ENCODE results near the gene GZF1.

The GZF1 gene

DNA sequence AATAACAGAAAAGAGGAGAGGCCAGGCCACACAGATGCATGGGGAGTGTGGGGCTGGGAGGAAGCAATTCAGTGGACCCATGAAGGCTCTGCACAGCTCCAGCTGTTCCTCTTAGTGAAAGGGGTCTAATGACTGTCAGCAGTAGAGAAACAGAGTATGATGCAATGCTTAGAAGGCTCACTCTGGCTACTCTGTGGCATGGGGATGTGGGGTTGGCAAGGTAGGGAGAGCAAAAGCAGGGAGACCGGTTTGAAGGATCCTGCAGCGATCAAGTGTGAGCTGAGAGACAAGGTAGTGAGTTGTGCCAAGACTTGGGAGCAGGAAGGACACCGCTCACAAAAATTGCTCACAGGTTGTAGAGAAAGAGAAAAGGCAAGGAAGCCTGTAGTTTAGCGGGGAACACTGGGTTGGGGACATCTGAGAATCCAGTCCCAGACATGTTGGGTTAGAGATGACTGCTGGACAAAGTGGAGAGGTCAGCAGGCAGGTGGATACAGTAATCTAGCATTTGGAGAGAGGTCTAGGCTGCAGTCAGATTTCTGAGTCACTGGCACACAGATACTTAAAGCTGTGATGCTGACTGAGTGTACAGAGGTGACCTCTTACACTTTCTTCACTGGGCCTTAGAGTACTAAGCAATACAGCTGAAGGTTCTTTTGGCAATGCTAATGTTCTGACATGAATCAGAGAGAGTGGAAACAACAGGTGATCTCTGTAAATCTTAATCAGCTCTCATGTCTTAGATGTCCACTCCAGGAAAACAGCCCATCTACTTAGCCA lies 32.2 kb downstream of the GZF1 start:
- Histone ChIP-seq H3K79me1 (ENCODE audit: low read length) (no peaks in the 10 kb centered on the region), H2BK5ac (ENCODE audit: low read depth, low read length, poor library complexity) (no peak overlapping the region), H2BK120ac (ENCODE audit: insufficient read depth, low read length, poor library complexity) (no peak overlapping the region), H3K4ac (ENCODE audit: low read depth, low read length) (no peak overlapping the region), H3K36me3 (ENCODE audit: control insufficient read depth in 1 of 2, insufficient read depth in 2 of 2, low read length in 2 of 2) (peaks cover 6 to 21% of the 10 kb centered on the region in 2 experiments), H2BK12ac (ENCODE audit: low read length) (no peak overlapping the region), H4K91ac (ENCODE audit: low read depth, low read length) (no peak overlapping the region), H4K8ac (ENCODE audit: low read depth, low read length) (no peak overlapping the region), H3K27ac (ENCODE audit: low read depth, low read length) (no peak overlapping the region), H2AFZ (ENCODE audit: insufficient read depth, low read length, poor library complexity) (no peak overlapping the region), H3K18ac (ENCODE audit: low read length) (no peak overlapping the region), H3K9me3 (ENCODE audit: insufficient read depth, low read depth, low read length) (peaks cover 2% of the 10 kb centered on the region), H4K12ac (ENCODE audit: low read depth, low read length) (no peak overlapping the region), H3K23ac (ENCODE audit: low read length) (no peak overlapping the region), H3K9ac (ENCODE audit: low read length) (no peak overlapping the region), H3K14ac (ENCODE audit: low read length) (no peak overlapping the region), H3K4me3 (ENCODE audit: low read depth, low read length) (no peak overlapping the region), H3K4me2 (ENCODE audit: low read length) (no peak overlapping the region), H3K27me3 (ENCODE audit: insufficient read depth, low read length) (no peaks in the 10 kb centered on the region), H3K4me1 (ENCODE audit: control insufficient read depth in 1 of 2, insufficient read depth in 2 of 2, low read length in 2 of 2) (no peaks in the 10 kb centered on the region), H3K79me2 (ENCODE audit: control insufficient read depth, insufficient read depth, low read length, poor library complexity) (no peaks in the 10 kb centered on the region), H2AK5ac (ENCODE audit: low read length) (no peak overlapping the region)
- no peak for DNase-seq
- WGBS (ENCODE audit: extremely low coverage, insufficient coverage, insufficient read length) = no CpG with 5 or more reads among the region's 4 CpGs

- Histone ChIP-seq H3K9me3 (ENCODE audit: insufficient read depth, low read depth, low read length) (peaks cover 2% of the 10 kb centered on the region), H4K8ac (ENCODE audit: low read depth, low read length) (no peak overlapping the region), H4K91ac (ENCODE audit: low read depth, low read length) (no peak overlapping the region), H3K23ac (ENCODE audit: low read length) (no peak overlapping the region), H3K4ac (ENCODE audit: low read depth, low read length) (no peak overlapping the region), H3K4me3 (ENCODE audit: low read depth, low read length) (no peak overlapping the region), H3K4me2 (ENCODE audit: low read length) (no peak overlapping the region), H2BK12ac (ENCODE audit: low read length) (no peak overlapping the region), H3K9ac (ENCODE audit: low read length) (no peak overlapping the region), H3K79me2 (ENCODE audit: control insufficient read depth, insufficient read depth, low read length, poor library complexity) (no peaks in the 10 kb centered on the region), H3K14ac (ENCODE audit: low read length) (no peak overlapping the region), H3K36me3 (ENCODE audit: control insufficient read depth in 1 of 2, insufficient read depth in 2 of 2, low read length in 2 of 2) (peaks cover 3 to 17% of the 10 kb centered on the region in 2 experiments), H2AK5ac (ENCODE audit: low read length) (no peak overlapping the region), H3K27ac (ENCODE audit: low read depth, low read length) (no peak overlapping the region), H2AFZ (ENCODE audit: insufficient read depth, low read length, poor library complexity) (no peak overlapping the region), H3K4me1 (ENCODE audit: control insufficient read depth in 1 of 2, insufficient read depth in 2 of 2, low read length in 2 of 2) (no peaks in the 10 kb centered on the region), H2BK5ac (ENCODE audit: low read depth, low read length, poor library complexity) (no peak overlapping the region), H4K12ac (ENCODE audit: low read depth, low read length) (no peak overlapping the region), H3K79me1 (ENCODE audit: low read length) (no peaks in the 10 kb centered on the region), H2BK120ac (ENCODE audit: insufficient read depth, low read length, poor library complexity) (no peak overlapping the region), H3K27me3 (ENCODE audit: insufficient read depth, low read length) (no peaks in the 10 kb centered on the region), H3K18ac (ENCODE audit: low read length) (no peak overlapping the region)
- WGBS (ENCODE audit: extremely low coverage, insufficient coverage, insufficient read length) = no CpG with 5 or more reads among the region's 6 CpGs
- no peak for DNase-seq
These were observed 35.1 kb downstream of the GZF1 start for GRCh38 chr20:23396950-23397627.

GRCh38 chr20:23397961-23398360 lies 36.0 kb downstream of the GZF1 start:
- H3K79me1 ChIP-seq (ENCODE audit: low read length) = no peaks in the 10 kb centered on the region
- WGBS (ENCODE audit: extremely low coverage, insufficient coverage, insufficient read length) = no CpG with 5 or more reads among the region's 2 CpGs
- H3K36me3 ChIP-seq (ENCODE audit: control insufficient read depth in 1 of 2, insufficient read depth in 2 of 2, low read length in 2 of 2) = peaks cover 3 to 13% of the 10 kb centered on the region in 2 experiments
- H3K27me3 ChIP-seq (ENCODE audit: insufficient read depth, low read length) = no peaks in the 10 kb centered on the region
- H4K12ac ChIP-seq (ENCODE audit: low read depth, low read length) = no peak overlapping the region
- H3K14ac ChIP-seq (ENCODE audit: low read length) = no peak overlapping the region
- no peak overlapping the region for H3K4me3 ChIP-seq (ENCODE audit: low read depth, low read length)
- no peak overlapping the region for H2AK5ac ChIP-seq (ENCODE audit: low read length)
- no peaks in the 10 kb centered on the region for H3K79me2 ChIP-seq (ENCODE audit: control insufficient read depth, insufficient read depth, low read length, poor library complexity)
- H2BK5ac ChIP-seq (ENCODE audit: low read depth, low read length, poor library complexity) = no peak overlapping the region
- no peak overlapping the region for H2AFZ ChIP-seq (ENCODE audit: insufficient read depth, low read length, poor library complexity)
- H3K18ac ChIP-seq (ENCODE audit: low read length) = no peak overlapping the region
- no peak overlapping the region for H3K4ac ChIP-seq (ENCODE audit: low read depth, low read length)
- no peak overlapping the region for H2BK120ac ChIP-seq (ENCODE audit: insufficient read depth, low read length, poor library complexity)
- H3K9me3 ChIP-seq (ENCODE audit: insufficient read depth, low read depth, low read length) = peaks cover 2% of the 10 kb centered on the region
- H4K91ac ChIP-seq (ENCODE audit: low read depth, low read length) = no peak overlapping the region
- H3K23ac ChIP-seq (ENCODE audit: low read length) = no peak overlapping the region
- DNase-seq = no peak
- no peak overlapping the region for H3K27ac ChIP-seq (ENCODE audit: low read depth, low read length)
- H3K4me1 ChIP-seq (ENCODE audit: control insufficient read depth in 1 of 2, insufficient read depth in 2 of 2, low read length in 2 of 2) = no peaks in the 10 kb centered on the region
- no peak overlapping the region for H4K8ac ChIP-seq (ENCODE audit: low read depth, low read length)
- H2BK12ac ChIP-seq (ENCODE audit: low read length) = no peak overlapping the region
- no peak overlapping the region for H3K9ac ChIP-seq (ENCODE audit: low read length)
- H3K4me2 ChIP-seq (ENCODE audit: low read length) = no peak overlapping the region

DNA sequence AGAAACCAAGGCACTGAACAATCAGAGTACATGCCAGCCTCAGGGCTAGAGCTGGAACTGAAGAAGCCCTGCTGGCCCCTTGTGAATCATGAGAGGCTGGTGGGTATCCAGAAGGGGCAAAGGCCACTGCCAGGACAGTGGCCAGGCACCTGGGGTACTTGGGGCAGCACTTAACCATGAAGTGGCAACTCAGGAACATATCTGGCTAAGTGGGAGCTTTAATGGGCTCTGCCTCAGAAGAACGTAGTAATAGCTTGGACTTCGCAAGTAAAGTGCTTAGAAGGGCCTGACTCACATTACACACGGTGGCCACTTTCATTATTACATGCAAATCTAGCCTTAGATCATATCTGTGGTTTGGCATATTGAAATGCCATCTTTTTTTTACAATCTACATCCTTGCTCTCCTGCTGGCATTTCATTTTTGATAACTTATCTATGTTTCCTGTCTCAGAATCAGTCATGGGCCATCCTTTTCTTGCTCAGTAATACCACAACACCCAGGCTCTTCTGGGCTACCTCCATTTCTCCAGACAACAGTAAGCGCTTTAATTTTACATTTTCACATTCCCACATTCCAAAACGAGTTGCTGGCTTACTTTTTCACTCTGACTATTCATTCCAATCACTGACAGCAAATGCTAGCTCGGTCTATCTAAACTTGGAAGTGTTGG lies 37.7 kb downstream of the GZF1 start:
- Histone ChIP-seq H2BK5ac (ENCODE audit: low read depth, low read length, poor library complexity) (no peak overlapping the region), H3K27ac (ENCODE audit: low read depth, low read length) (no peak overlapping the region), H4K91ac (ENCODE audit: low read depth, low read length) (no peak overlapping the region), H3K14ac (ENCODE audit: low read length) (no peak overlapping the region), H3K23ac (ENCODE audit: low read length) (no peak overlapping the region), H2BK12ac (ENCODE audit: low read length) (no peak overlapping the region), H3K36me3 (ENCODE audit: control insufficient read depth in 1 of 2, insufficient read depth in 2 of 2, low read length in 2 of 2) (peaks cover 0 to under 1% of the 10 kb centered on the region in 2 experiments), H2AK5ac (ENCODE audit: low read length) (no peak overlapping the region), H2AFZ (ENCODE audit: insufficient read depth, low read length, poor library complexity) (no peak overlapping the region), H3K4me1 (ENCODE audit: control insufficient read depth in 1 of 2, insufficient read depth in 2 of 2, low read length in 2 of 2) (no peaks in the 10 kb centered on the region), H2BK120ac (ENCODE audit: insufficient read depth, low read length, poor library complexity) (no peak overlapping the region), H4K8ac (ENCODE audit: low read depth, low read length) (no peak overlapping the region), H3K4ac (ENCODE audit: low read depth, low read length) (no peak overlapping the region), H3K27me3 (ENCODE audit: insufficient read depth, low read length) (no peaks in the 10 kb centered on the region), H3K4me3 (ENCODE audit: low read depth, low read length) (no peak overlapping the region), H3K4me2 (ENCODE audit: low read length) (no peak overlapping the region), H4K12ac (ENCODE audit: low read depth, low read length) (no peak overlapping the region), H3K9ac (ENCODE audit: low read length) (no peak overlapping the region), H3K9me3 (ENCODE audit: insufficient read depth, low read depth, low read length) (no peaks in the 10 kb centered on the region), H3K18ac (ENCODE audit: low read length) (no peak overlapping the region), H3K79me2 (ENCODE audit: control insufficient read depth, insufficient read depth, low read length, poor library complexity) (no peaks in the 10 kb centered on the region), H3K79me1 (ENCODE audit: low read length) (no peaks in the 10 kb centered on the region)
- peak in 1 of 2 donors; percentile 20 for DNase-seq
- no CpG with 5 or more reads among the region's 6 CpGs for WGBS (ENCODE audit: extremely low coverage, insufficient coverage, insufficient read length)

All from trophoblast cell (in vitro differentiated cells and primary cell).